CD14-positive monocyte (primary cell): Measurements from ENCODE around the gene MCTS1. TPM values are rescaled to one million over a fixed set of nuclear protein-coding genes. Genes with fewer than 3 reads are reported as not detected.

Experiments
- DNase-seq, 3 donors: peaks; one replicate each; pipeline ENCODE4 v3.0.0-alpha.2; 2011 to 2022
- H2AFZ ChIP-seq: 2 replicates; pipeline ENCODE4 v1.6.0; 2012; ENCODE audit warnings: mild to moderate bottlenecking, low read depth, low read length, inconsistent platforms; ENCODE audit not compliant: insufficient read depth, poor library complexity, severe bottlenecking
- H3K27ac ChIP-seq, 2 donors: 1 replicate in 1 of 2; 2 replicates in 1 of 2; pipeline ENCODE4 v1.5.1; 2012 to 2013; ENCODE audit warnings: low read length in 2 of 2, control low read depth in 1 of 2, inconsistent platforms in 1 of 2, low read depth in 1 of 2, mild to moderate bottlenecking in 1 of 2
- H3K27me3 ChIP-seq, 2 donors: one replicate each; pipeline versions ENCODE4 v1.6.0 to v1.6.1; 2011 to 2013; ENCODE audit warnings: low read length in 2 of 2; ENCODE audit not compliant: control insufficient read depth in 2 of 2, insufficient read depth in 2 of 2
- H3K36me3 ChIP-seq, 2 donors: replicated peaks in 1 of 2; 1 replicate in 1 of 2; 2 replicates in 1 of 2; pipeline versions ENCODE4 v1.5.1 to v1.6.1; 2012 to 2013; ENCODE audit warnings: low read length in 2 of 2, control low read depth in 1 of 2, inconsistent platforms in 1 of 2, mild to moderate bottlenecking in 1 of 2; ENCODE audit not compliant: insufficient read depth in 2 of 2, control insufficient read depth in 1 of 2
- H3K4me1 ChIP-seq, 2 donors: 1 replicate in 1 of 2; 2 replicates in 1 of 2; pipeline versions ENCODE4 v1.5.1 to v1.6.1; 2012 to 2013; ENCODE audit warnings: low read length in 2 of 2, control low read depth in 1 of 2, inconsistent platforms in 1 of 2, mild to moderate bottlenecking in 1 of 2, moderate library complexity in 1 of 2; ENCODE audit not compliant: insufficient read depth in 2 of 2, control insufficient read depth in 1 of 2
- H3K4me2 ChIP-seq: replicated peaks from 2 replicates; pipeline ENCODE3; 2012; ENCODE audit warnings: low read length, moderate library complexity, mild to moderate bottlenecking; ENCODE audit not compliant: poor library complexity, severe bottlenecking; ENCODE audit errors: extremely low read depth
- H3K4me3 ChIP-seq, 3 experiments: fragments of 200-600 bp in 1 of 3; sonication (generic) in 1 of 3; replicated peaks in 1 of 3; 1 replicate in 2 of 3; 2 replicates in 1 of 3; pipeline ENCODE4 v1.5.1; 2011 to 2013; ENCODE audit warnings: low read length in 3 of 3, mild to moderate bottlenecking in 3 of 3, control low read depth in 2 of 3, low read depth in 2 of 3, inconsistent platforms in 1 of 3, moderate library complexity in 1 of 3
- H3K79me2 ChIP-seq: 2 replicates; pipeline ENCODE4 v1.6.0; 2012; ENCODE audit warnings: mild to moderate bottlenecking, control low read depth, inconsistent platforms, low read length, moderate library complexity; ENCODE audit not compliant: insufficient read depth
- H3K9ac ChIP-seq: 2 replicates; pipeline ENCODE4 v1.6.0; 2017; ENCODE audit warnings: low read length, mild to moderate bottlenecking; ENCODE audit not compliant: insufficient read depth, poor library complexity, severe bottlenecking
- H3K9me3 ChIP-seq, 2 donors: replicated peaks in 1 of 2; 1 replicate in 1 of 2; 2 replicates in 1 of 2; pipeline versions ENCODE4 v1.5.1 to v1.6.1; 2012 to 2013; ENCODE audit warnings: low read length in 2 of 2, control low read depth in 1 of 2; ENCODE audit not compliant: control insufficient read depth in 1 of 2, insufficient read depth in 1 of 2
- H4K20me1 ChIP-seq: 2 replicates; pipeline ENCODE4 v1.6.0; 2012; ENCODE audit warnings: mild to moderate bottlenecking, low read length, control low read depth, moderate library complexity; ENCODE audit not compliant: insufficient read depth
- H3K27ac Mint-ChIP-seq, 7 donors: one replicate each; pipeline ENCODE4 v1.8.0; 2020; ENCODE audit warnings: mild to moderate bottlenecking in 7 of 7, mixed read lengths in 7 of 7, moderate library complexity in 6 of 7, inconsistent platforms in 2 of 7
- H3K27me3 Mint-ChIP-seq, 3 donors: one replicate each; pipeline ENCODE4 v1.8.0; 2021 to 2022; ENCODE audit warnings: low read depth in 3 of 3, mild to moderate bottlenecking in 3 of 3, mixed read lengths in 3 of 3, moderate library complexity in 3 of 3, inconsistent platforms in 1 of 3
- H3K36me3 Mint-ChIP-seq, 2 donors: one replicate each; pipeline ENCODE4 v1.8.0; 2020; ENCODE audit warnings: mixed read lengths in 2 of 2, inconsistent platforms in 1 of 2, mild to moderate bottlenecking in 1 of 2
- H3K4me1 Mint-ChIP-seq: one replicate; pipeline ENCODE4 v1.8.0; 2020; ENCODE audit warnings: mild to moderate bottlenecking, mixed read lengths
- H3K4me3 Mint-ChIP-seq, 2 donors: one replicate each; pipeline ENCODE4 v1.8.0; 2020; ENCODE audit warnings: mild to moderate bottlenecking in 2 of 2, mixed read lengths in 2 of 2, moderate library complexity in 1 of 2
- H3K9me3 Mint-ChIP-seq, 7 donors: one replicate each; pipeline ENCODE4 v1.8.0; 2020 to 2022; ENCODE audit warnings: mixed read lengths in 7 of 7, mild to moderate bottlenecking in 6 of 7, moderate library complexity in 6 of 7, inconsistent platforms in 2 of 7
- WGBS: methylation state at CpG from one replicate; pipeline ENCODE4 v1.1.5; 2013; ENCODE audit warnings: missing lambda C conversion rate; ENCODE audit not compliant: insufficient coverage; 5-methylcytosine and 5-hydroxymethylcytosine counted together
- intact Hi-C, 2 donors: fragments of 100-400 bp; cut with micrococcal nuclease; formaldehyde crosslinking; loops; one replicate each; pipeline versions ENCODE4 v1.15.0 to v1.15.1; 2023
- polyA plus RNA-seq, 3 donors: library from polyadenylated mRNA; depleted of rRNA in 1 of 3; unstranded in 2 of 3; stranded (reverse) in 1 of 3; fragments of 300-500 nt in 2 of 3; fragments of >200 nt in 1 of 3; fragmentation: Illumina TruSeq in 2 of 3; gene quantifications; 1 replicate in 2 of 3; 2 replicates in 1 of 3; pipeline ENCODE4 v1.2.3, GENCODE V29; 2012 to 2021
- TF ChIP-seq, protein P1 (sequence below): fragments of 200-600 bp; IDR thresholded peaks from one replicate; pipeline ENCODE4 v1.8.0; 2022; ENCODE audit warnings: antibody characterized with exemption, mild to moderate bottlenecking

The MCTS1 gene
- polyA plus RNA-seq, 3 donors, result 25.0 to 85.1 (median 74.6) TPM

DNA sequence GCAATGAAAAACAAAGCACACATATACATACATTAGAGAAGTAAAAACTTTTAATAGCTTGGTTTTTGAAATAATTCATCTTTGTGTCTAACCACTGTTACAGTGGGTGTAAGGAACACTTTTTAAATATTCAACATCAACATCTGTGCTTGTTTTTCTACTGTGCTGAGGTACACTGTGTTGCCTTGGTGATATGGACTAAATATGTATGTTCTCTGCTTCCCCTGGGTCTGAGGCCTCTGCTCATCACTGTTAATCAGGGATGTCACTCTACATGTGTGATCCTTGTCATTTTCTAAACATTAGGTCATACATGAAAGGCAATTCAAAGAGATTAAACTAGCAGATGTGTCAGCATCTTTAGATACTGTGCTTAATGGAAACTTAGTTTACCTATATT is 10.9 kb downstream of the MCTS1 start:
- peaks cover 23 to 28% of the 10 kb centered on the region in 2 donors for H3K36me3 Mint-ChIP-seq
- no peaks in the 10 kb centered on the region for H3K79me2 ChIP-seq
- H3K27me3 Mint-ChIP-seq, result peaks cover 0 to 2% (median 0%) of the 10 kb centered on the region in 3 donors
- H3K4me3 Mint-ChIP-seq, result no peak overlapping the region
- H3K36me3 ChIP-seq, result peaks cover 22 to 49% of the 10 kb centered on the region in 2 donors
- no peaks in the 10 kb centered on the region for H4K20me1 ChIP-seq
- H3K4me3 ChIP-seq, result no peak overlapping the region
- no peaks in the 10 kb centered on the region for H3K9me3 ChIP-seq
- H3K27me3 ChIP-seq, result no peaks in the 10 kb centered on the region
- intact Hi-C loops, result no loop called here
- H3K9me3 Mint-ChIP-seq, result no peaks in the 10 kb centered on the region
- TF ChIP-seq, protein P1, sequence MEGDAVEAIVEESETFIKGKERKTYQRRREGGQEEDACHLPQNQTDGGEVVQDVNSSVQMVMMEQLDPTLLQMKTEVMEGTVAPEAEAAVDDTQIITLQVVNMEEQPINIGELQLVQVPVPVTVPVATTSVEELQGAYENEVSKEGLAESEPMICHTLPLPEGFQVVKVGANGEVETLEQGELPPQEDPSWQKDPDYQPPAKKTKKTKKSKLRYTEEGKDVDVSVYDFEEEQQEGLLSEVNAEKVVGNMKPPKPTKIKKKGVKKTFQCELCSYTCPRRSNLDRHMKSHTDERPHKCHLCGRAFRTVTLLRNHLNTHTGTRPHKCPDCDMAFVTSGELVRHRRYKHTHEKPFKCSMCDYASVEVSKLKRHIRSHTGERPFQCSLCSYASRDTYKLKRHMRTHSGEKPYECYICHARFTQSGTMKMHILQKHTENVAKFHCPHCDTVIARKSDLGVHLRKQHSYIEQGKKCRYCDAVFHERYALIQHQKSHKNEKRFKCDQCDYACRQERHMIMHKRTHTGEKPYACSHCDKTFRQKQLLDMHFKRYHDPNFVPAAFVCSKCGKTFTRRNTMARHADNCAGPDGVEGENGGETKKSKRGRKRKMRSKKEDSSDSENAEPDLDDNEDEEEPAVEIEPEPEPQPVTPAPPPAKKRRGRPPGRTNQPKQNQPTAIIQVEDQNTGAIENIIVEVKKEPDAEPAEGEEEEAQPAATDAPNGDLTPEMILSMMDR, result no peak
- H3K27ac ChIP-seq, result no peak overlapping the region
- no peak overlapping the region for H3K4me2 ChIP-seq
- no peak overlapping the region for H2AFZ ChIP-seq
- H3K27ac Mint-ChIP-seq, result no peak overlapping the region
- H3K9ac ChIP-seq, result no peak overlapping the region
- DNase-seq, result no peak
- H3K4me1 Mint-ChIP-seq, result peaks cover 2% of the 10 kb centered on the region
- H3K4me1 ChIP-seq, result no peaks in the 10 kb centered on the region

DNA sequence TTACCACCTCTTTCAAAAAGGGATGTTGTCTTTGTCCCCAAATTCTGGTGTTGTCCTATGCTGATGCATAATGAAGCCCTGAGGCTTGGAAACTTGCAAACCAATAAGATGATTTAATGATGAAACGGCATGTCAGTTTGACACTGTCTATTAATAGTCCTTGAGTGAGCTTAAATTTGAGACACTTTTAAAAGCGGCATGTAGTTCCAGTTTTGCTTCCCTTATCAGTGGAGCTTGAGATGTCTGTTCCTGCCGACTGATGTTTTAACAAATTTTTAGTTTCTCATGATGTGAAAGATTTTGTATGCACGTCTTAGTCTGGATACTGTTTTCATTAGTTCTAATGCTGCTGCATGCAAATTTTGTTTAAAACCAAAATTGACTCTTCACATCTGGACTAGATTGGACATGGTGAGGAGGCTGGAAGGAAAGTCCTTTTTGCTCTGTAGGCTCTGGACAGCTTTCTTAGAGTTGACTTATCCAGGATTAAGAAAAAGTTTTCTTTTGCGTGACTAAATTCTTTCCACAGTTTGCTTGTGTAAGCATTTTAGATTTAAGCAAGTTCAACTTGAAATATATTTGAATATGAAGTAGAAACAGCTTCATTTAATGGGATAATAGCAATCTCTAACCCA is 14.2 kb downstream of the MCTS1 start:
- H3K9me3 ChIP-seq, result no peaks in the 10 kb centered on the region
- no peak for DNase-seq
- peaks cover 14 to 18% of the 10 kb centered on the region in 2 donors for H3K36me3 Mint-ChIP-seq
- H3K9me3 Mint-ChIP-seq, result no peaks in the 10 kb centered on the region
- peaks cover 13 to 29% of the 10 kb centered on the region in 2 donors for H3K36me3 ChIP-seq
- H3K4me1 Mint-ChIP-seq, result peaks cover 2% of the 10 kb centered on the region
- no peak overlapping the region for H2AFZ ChIP-seq
- no peak overlapping the region for H3K27ac ChIP-seq
- no peaks in the 10 kb centered on the region for H3K27me3 ChIP-seq
- no peak overlapping the region for H3K27ac Mint-ChIP-seq
- H3K4me3 Mint-ChIP-seq, result no peak overlapping the region
- H3K27me3 Mint-ChIP-seq, result peaks cover 0 to 5% (median 0%) of the 10 kb centered on the region in 3 donors
- intact Hi-C loops, result no loop called here
- no peaks in the 10 kb centered on the region for H4K20me1 ChIP-seq
- WGBS, result no CpG with 5 or more reads among the region's 5 CpGs
- TF ChIP-seq, protein P1, result no peak
- no peaks in the 10 kb centered on the region for H3K79me2 ChIP-seq
- no peak overlapping the region for H3K4me2 ChIP-seq
- H3K9ac ChIP-seq, result no peak overlapping the region
- H3K4me3 ChIP-seq, result no peak overlapping the region
- no peaks in the 10 kb centered on the region for H3K4me1 ChIP-seq
